ENCODE data around the gene PDGFD.

PDGFD gene

GRCh38 chr11:104011044-104011443 lies 152.9 kb downstream of the PDGFD start:
- Histone ChIP-seq H3K27ac (ENCODE audit: insufficient read depth, low read depth, low read length, poor library complexity, severe bottlenecking) (no peak overlapping the region), H3K4me1 (ENCODE audit: control insufficient read depth, insufficient read depth, low read length) (no peaks in the 10 kb centered on the region), H3K4me3 (ENCODE audit: insufficient read depth, low read depth, low read length) (no peak overlapping the region), H3K36me3 (ENCODE audit: control insufficient read depth, insufficient read depth, low read length) (no peaks in the 10 kb centered on the region), H3K27me3 (ENCODE audit: control insufficient read depth, insufficient read depth, low read length, poor library complexity, severe bottlenecking) (no peaks in the 10 kb centered on the region), H3K9me3 (ENCODE audit: control insufficient read depth, low read length) (no peaks in the 10 kb centered on the region)
- WGBS, 2 experiments: 100% methylated on average over 1 of the region's 2 CpGs

DNA sequence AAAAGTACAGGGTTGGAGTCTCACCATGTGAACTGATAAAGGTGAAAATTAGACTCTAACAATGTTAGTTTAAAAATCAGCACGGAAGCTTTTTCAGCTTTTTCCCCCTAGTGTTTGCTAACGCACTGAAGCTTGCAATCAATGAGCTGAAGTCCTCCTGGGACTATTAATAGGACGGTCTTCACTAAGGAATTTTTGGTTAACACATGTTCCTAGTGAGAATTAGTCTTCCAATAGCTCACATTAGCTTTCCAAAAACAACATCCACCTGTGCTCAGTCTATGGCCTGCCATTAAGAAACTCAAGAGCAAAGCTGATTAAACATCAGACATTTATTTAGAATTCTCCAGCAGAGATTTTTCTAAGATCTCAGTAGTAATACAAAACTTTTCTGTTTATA lies 154.2 kb downstream of the PDGFD start:
- Histone ChIP-seq H3K36me3 (ENCODE audit: control insufficient read depth, insufficient read depth, low read length) (no peaks in the 10 kb centered on the region), H3K27ac (ENCODE audit: insufficient read depth, low read depth, low read length, poor library complexity, severe bottlenecking) (no peak overlapping the region), H3K4me3 (ENCODE audit: insufficient read depth, low read depth, low read length) (no peak overlapping the region), H3K9me3 (ENCODE audit: control insufficient read depth, low read length) (no peaks in the 10 kb centered on the region), H3K27me3 (ENCODE audit: control insufficient read depth, insufficient read depth, low read length, poor library complexity, severe bottlenecking) (no peaks in the 10 kb centered on the region), H3K4me1 (ENCODE audit: control insufficient read depth, insufficient read depth, low read length) (no peaks in the 10 kb centered on the region)
- 69 to 78% methylated on average over 3 of the region's 3 CpGs for WGBS, 2 experiments

DNA sequence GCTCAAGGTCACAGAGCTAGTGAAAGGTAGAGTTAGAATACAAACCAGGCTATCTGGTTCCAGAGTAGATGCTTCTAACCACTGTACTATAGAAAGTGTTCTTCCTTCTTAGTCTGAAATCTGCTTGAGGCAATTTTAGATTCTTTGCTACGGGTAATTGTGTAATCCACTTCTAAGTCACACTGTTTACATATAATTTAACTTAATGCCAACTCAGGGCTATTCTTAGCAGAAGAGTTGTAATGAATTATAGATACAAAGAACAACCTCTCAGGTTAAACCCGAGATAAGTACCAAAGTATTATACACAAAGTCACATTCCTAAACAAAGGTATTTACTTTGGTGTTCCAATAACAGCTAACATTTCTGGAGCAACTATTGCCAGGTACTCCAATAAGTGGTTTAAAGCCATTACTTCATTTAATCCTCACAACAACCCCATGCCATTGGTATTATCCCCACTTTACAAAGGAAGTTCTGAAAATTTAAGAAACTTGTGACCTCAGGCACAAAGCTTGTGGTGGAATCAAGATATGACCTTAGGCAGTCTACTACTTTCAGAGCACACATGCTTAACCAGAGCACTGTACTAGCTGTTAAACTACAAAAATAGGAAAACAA lies 158.6 kb downstream of the PDGFD start:
- H3K4me3 ChIP-seq (ENCODE audit: insufficient read depth, low read depth, low read length): no peak overlapping the region
- no peaks in the 10 kb centered on the region for H3K9me3 ChIP-seq (ENCODE audit: control insufficient read depth, low read length)
- WGBS, 2 experiments: 91 to 97% methylated on average over 2 of the region's 2 CpGs
- H3K36me3 ChIP-seq (ENCODE audit: control insufficient read depth, insufficient read depth, low read length): no peaks in the 10 kb centered on the region
- H3K27me3 ChIP-seq (ENCODE audit: control insufficient read depth, insufficient read depth, low read length, poor library complexity, severe bottlenecking): no peaks in the 10 kb centered on the region
- H3K4me1 ChIP-seq (ENCODE audit: control insufficient read depth, insufficient read depth, low read length): no peaks in the 10 kb centered on the region
- H3K27ac ChIP-seq (ENCODE audit: insufficient read depth, low read depth, low read length, poor library complexity, severe bottlenecking): no peak overlapping the region

- H3K4me3 ChIP-seq (ENCODE audit: insufficient read depth, low read depth, low read length): no peak overlapping the region
- H3K27ac ChIP-seq (ENCODE audit: insufficient read depth, low read depth, low read length, poor library complexity, severe bottlenecking): no peak overlapping the region
- H3K4me1 ChIP-seq (ENCODE audit: control insufficient read depth, insufficient read depth, low read length): no peaks in the 10 kb centered on the region
- no peaks in the 10 kb centered on the region for H3K9me3 ChIP-seq (ENCODE audit: control insufficient read depth, low read length)
- no peaks in the 10 kb centered on the region for H3K36me3 ChIP-seq (ENCODE audit: control insufficient read depth, insufficient read depth, low read length)
- no peaks in the 10 kb centered on the region for H3K27me3 ChIP-seq (ENCODE audit: control insufficient read depth, insufficient read depth, low read length, poor library complexity, severe bottlenecking)
These were observed 160.5 kb downstream of the PDGFD start for GRCh38 chr11:104003491-104003890.

- Histone ChIP-seq H3K27me3 (ENCODE audit: control insufficient read depth, insufficient read depth, low read length, poor library complexity, severe bottlenecking) (no peaks in the 10 kb centered on the region), H3K36me3 (ENCODE audit: control insufficient read depth, insufficient read depth, low read length) (no peaks in the 10 kb centered on the region), H3K9me3 (ENCODE audit: control insufficient read depth, low read length) (no peaks in the 10 kb centered on the region), H3K4me3 (ENCODE audit: insufficient read depth, low read depth, low read length) (no peak overlapping the region), H3K27ac (ENCODE audit: insufficient read depth, low read depth, low read length, poor library complexity, severe bottlenecking) (no peak overlapping the region), H3K4me1 (ENCODE audit: control insufficient read depth, insufficient read depth, low read length) (no peaks in the 10 kb centered on the region)
- WGBS, 2 experiments: 92 to 94% methylated on average over 3 of the region's 3 CpGs
These were observed 162.3 kb downstream of the PDGFD start for GRCh38 chr11:104001561-104002056.

- no peak overlapping the region for H3K4me3 ChIP-seq (ENCODE audit: insufficient read depth, low read depth, low read length)
- H3K27me3 ChIP-seq (ENCODE audit: control insufficient read depth, insufficient read depth, low read length, poor library complexity, severe bottlenecking): no peaks in the 10 kb centered on the region
- 86 to 87% methylated on average over 5 of the region's 5 CpGs for WGBS, 2 experiments
- no peaks in the 10 kb centered on the region for H3K36me3 ChIP-seq (ENCODE audit: control insufficient read depth, insufficient read depth, low read length)
- H3K4me1 ChIP-seq (ENCODE audit: control insufficient read depth, insufficient read depth, low read length): no peaks in the 10 kb centered on the region
- no peak overlapping the region for H3K27ac ChIP-seq (ENCODE audit: insufficient read depth, low read depth, low read length, poor library complexity, severe bottlenecking)
- no peaks in the 10 kb centered on the region for H3K9me3 ChIP-seq (ENCODE audit: control insufficient read depth, low read length)
These were observed 163.1 kb downstream of the PDGFD start for GRCh38 chr11:104000798-104001197.

GRCh38 chr11:103998826-103999508 lies 165.0 kb downstream of the PDGFD start:
- no peaks in the 10 kb centered on the region for H3K27me3 ChIP-seq (ENCODE audit: control insufficient read depth, insufficient read depth, low read length, poor library complexity, severe bottlenecking)
- WGBS, 2 experiments: 99% methylated on average over 5 of the region's 5 CpGs; no CpG with 5 or more reads in 1 of the 2 experiments
- H3K27ac ChIP-seq (ENCODE audit: insufficient read depth, low read depth, low read length, poor library complexity, severe bottlenecking): no peak overlapping the region
- H3K4me3 ChIP-seq (ENCODE audit: insufficient read depth, low read depth, low read length): no peak overlapping the region
- no peaks in the 10 kb centered on the region for H3K4me1 ChIP-seq (ENCODE audit: control insufficient read depth, insufficient read depth, low read length)
- H3K9me3 ChIP-seq (ENCODE audit: control insufficient read depth, low read length): no peaks in the 10 kb centered on the region
- no peaks in the 10 kb centered on the region for H3K36me3 ChIP-seq (ENCODE audit: control insufficient read depth, insufficient read depth, low read length)

DNA sequence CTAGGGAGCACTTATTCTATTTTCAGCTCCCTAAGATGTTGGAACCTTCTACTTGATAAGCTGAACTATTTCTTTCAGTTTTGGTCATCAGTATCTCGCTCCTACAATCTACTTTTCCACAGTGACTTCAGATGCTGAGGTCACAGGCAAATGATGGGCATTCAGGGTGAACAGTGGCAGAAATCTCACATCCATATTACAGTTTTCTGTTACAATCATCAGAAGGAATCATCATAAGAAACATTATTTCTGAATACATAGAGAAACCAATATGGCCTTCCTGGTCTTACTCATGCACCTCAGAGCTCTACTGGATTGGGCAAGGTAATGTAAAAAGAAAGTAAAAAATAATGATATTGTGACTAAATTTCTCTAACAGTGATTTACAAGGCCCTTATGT lies 166.9 kb downstream of the PDGFD start:
- 86 to 96% methylated on average over 1 of the region's 1 CpG for WGBS, 2 experiments
- no peak overlapping the region for H3K27ac ChIP-seq (ENCODE audit: insufficient read depth, low read depth, low read length, poor library complexity, severe bottlenecking)
- H3K27me3 ChIP-seq (ENCODE audit: control insufficient read depth, insufficient read depth, low read length, poor library complexity, severe bottlenecking): no peaks in the 10 kb centered on the region
- no peaks in the 10 kb centered on the region for H3K9me3 ChIP-seq (ENCODE audit: control insufficient read depth, low read length)
- no peaks in the 10 kb centered on the region for H3K36me3 ChIP-seq (ENCODE audit: control insufficient read depth, insufficient read depth, low read length)
- no peaks in the 10 kb centered on the region for H3K4me1 ChIP-seq (ENCODE audit: control insufficient read depth, insufficient read depth, low read length)
- no peak overlapping the region for H3K4me3 ChIP-seq (ENCODE audit: insufficient read depth, low read depth, low read length)

- Histone ChIP-seq H3K27me3 (ENCODE audit: control insufficient read depth, insufficient read depth, low read length, poor library complexity, severe bottlenecking) (no peaks in the 10 kb centered on the region), H3K27ac (ENCODE audit: insufficient read depth, low read depth, low read length, poor library complexity, severe bottlenecking) (no peak overlapping the region), H3K9me3 (ENCODE audit: control insufficient read depth, low read length) (no peaks in the 10 kb centered on the region), H3K4me3 (ENCODE audit: insufficient read depth, low read depth, low read length) (no peak overlapping the region), H3K4me1 (ENCODE audit: control insufficient read depth, insufficient read depth, low read length) (no peaks in the 10 kb centered on the region), H3K36me3 (ENCODE audit: control insufficient read depth, insufficient read depth, low read length) (no peaks in the 10 kb centered on the region)
- WGBS, 2 experiments: 95 to 100% methylated on average over 4 of the region's 4 CpGs
These were observed 168.1 kb downstream of the PDGFD start for GRCh38 chr11:103995896-103996295.

GRCh38 chr11:103994518-103994917 lies 169.4 kb downstream of the PDGFD start:
- H3K4me1 ChIP-seq (ENCODE audit: control insufficient read depth, insufficient read depth, low read length): no peaks in the 10 kb centered on the region
- H3K4me3 ChIP-seq (ENCODE audit: insufficient read depth, low read depth, low read length): no peak overlapping the region
- H3K27ac ChIP-seq (ENCODE audit: insufficient read depth, low read depth, low read length, poor library complexity, severe bottlenecking): no peak overlapping the region
- WGBS, 2 experiments: 88 to 95% methylated on average over 2 of the region's 2 CpGs
- no peaks in the 10 kb centered on the region for H3K36me3 ChIP-seq (ENCODE audit: control insufficient read depth, insufficient read depth, low read length)
- H3K9me3 ChIP-seq (ENCODE audit: control insufficient read depth, low read length): no peaks in the 10 kb centered on the region
- H3K27me3 ChIP-seq (ENCODE audit: control insufficient read depth, insufficient read depth, low read length, poor library complexity, severe bottlenecking): no peaks in the 10 kb centered on the region

All from ectodermal cell (in vitro differentiated cells).